T-helper 17 cell (primary cell): ENCODE measurements around the gene CDK7. TPM values are rescaled to one million over a fixed set of nuclear protein-coding genes. Genes with fewer than 3 reads are reported as not detected.

Source experiments
- ATAC-seq: fragments of 150-1000 bp; cut with Tn5 transposase; 2 replicates; pipeline ENCODE4 v1.10.0; 2021; ENCODE audit warnings: mild to moderate bottlenecking, moderate library complexity
- DNase-seq, 3 donors: peaks; one replicate each; pipeline versions ENCODE4 v3.0.0 to v3.0.0-alpha.2; 2020 to 2021
- H3K9me3 ChIP-seq: one replicate; pipeline ENCODE4 v1.7.0; 2013; ENCODE audit warnings: low read length, mild to moderate bottlenecking; ENCODE audit not compliant: control insufficient read depth, poor library complexity, severe bottlenecking
- H3K27ac Mint-ChIP-seq: one replicate; pipeline ENCODE4 v1.8.0; 2022; ENCODE audit warnings: mild to moderate bottlenecking, moderate library complexity, mixed read lengths
- H3K27me3 Mint-ChIP-seq: one replicate; pipeline ENCODE4 v1.8.0; 2022; ENCODE audit warnings: mixed read lengths
- H3K36me3 Mint-ChIP-seq: one replicate; pipeline ENCODE4 v1.8.0; 2022; ENCODE audit warnings: low read depth, mixed read lengths
- H3K4me1 Mint-ChIP-seq: one replicate; pipeline ENCODE4 v1.8.0; 2022; ENCODE audit warnings: mild to moderate bottlenecking, mixed read lengths
- H3K4me3 Mint-ChIP-seq: one replicate; pipeline ENCODE4 v1.8.0; 2022; ENCODE audit warnings: mild to moderate bottlenecking, moderate library complexity, mixed read lengths
- total RNA-seq, 4 donors: library from RNA in 2 of 4; stranded (reverse) in 2 of 4; gene quantifications; one replicate each; pipeline ENCODE4 v1.2.3 and lab custom pipeline; 2022 to 2026

The CDK7 gene
- total RNA-seq, 2 donors from 2014 or later = 28.3 to 35.4 TPM

DNA sequence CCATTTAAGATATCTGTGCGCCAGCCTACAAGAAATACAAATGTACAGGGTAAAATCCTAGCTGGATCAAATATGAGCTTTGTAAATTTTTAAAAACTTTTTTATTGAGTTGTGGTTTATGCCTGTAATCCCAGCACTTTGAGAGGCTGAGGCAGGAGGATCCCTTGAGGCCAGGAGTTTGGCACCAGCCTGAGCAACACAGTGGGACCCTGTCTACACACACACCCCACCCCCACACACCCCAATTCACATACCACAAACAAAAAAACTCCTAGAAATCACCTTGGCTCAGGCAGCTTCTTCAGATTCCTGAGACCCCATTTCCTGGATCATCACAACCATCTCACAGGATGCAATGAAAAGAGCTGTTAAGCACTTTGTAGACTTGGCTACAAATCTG, 46.4 kb downstream of the CDK7 start:
- no peaks in the 10 kb centered on the region for H3K9me3 ChIP-seq
- H3K36me3 Mint-ChIP-seq = peaks cover 3% of the 10 kb centered on the region
- no peaks in the 10 kb centered on the region for H3K4me1 Mint-ChIP-seq
- no peak for DNase-seq
- no peak overlapping the region for H3K27ac Mint-ChIP-seq
- H3K27me3 Mint-ChIP-seq = no peaks in the 10 kb centered on the region
- ATAC-seq = no peak
- no peak overlapping the region for H3K4me3 Mint-ChIP-seq

DNA sequence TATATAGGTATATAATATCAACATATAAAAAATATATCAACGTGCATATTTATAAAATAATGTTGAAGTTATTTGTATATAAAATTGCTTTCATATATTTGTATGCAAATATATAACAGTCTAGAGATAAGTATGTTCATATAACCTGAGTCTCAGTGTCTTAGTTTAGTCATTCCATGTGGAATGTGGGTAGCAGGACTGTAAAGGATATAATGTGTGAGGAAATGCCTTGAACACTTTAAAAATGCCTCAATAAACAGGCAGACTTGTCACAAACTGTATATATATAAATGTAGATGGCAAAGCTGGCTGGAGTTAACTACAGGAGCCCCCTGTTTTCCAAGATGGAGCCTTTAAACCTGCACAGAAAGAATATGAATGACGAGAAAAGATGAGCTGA, 49.5 kb downstream of the CDK7 start:
- no peak overlapping the region for H3K4me3 Mint-ChIP-seq
- DNase-seq (no peak), ATAC-seq (no peak)
- no peaks in the 10 kb centered on the region for H3K9me3 ChIP-seq
- no peaks in the 10 kb centered on the region for H3K27me3 Mint-ChIP-seq
- no peak overlapping the region for H3K27ac Mint-ChIP-seq
- peaks cover 2% of the 10 kb centered on the region for H3K4me1 Mint-ChIP-seq
- H3K36me3 Mint-ChIP-seq = peaks cover 3% of the 10 kb centered on the region

GRCh38 chr5:69285448-69286116, 50.9 kb downstream of the CDK7 start:
- Mint-ChIP-seq H3K27me3 (no peaks in the 10 kb centered on the region), H3K4me3 (no peak overlapping the region), H3K36me3 (peaks cover 3% of the 10 kb centered on the region), H3K27ac (no peak overlapping the region), H3K4me1 (peaks cover 2% of the 10 kb centered on the region)
- no peak for DNase-seq
- no peak for ATAC-seq
- H3K9me3 ChIP-seq = no peaks in the 10 kb centered on the region

GRCh38 chr5:69288069-69288468, 53.4 kb downstream of the CDK7 start:
- ATAC-seq (no peak), DNase-seq (no peak)
- Mint-ChIP-seq H3K27ac (no peak overlapping the region), H3K4me3 (no peak overlapping the region), H3K36me3 (peaks cover 7% of the 10 kb centered on the region), H3K4me1 (peaks cover 2% of the 10 kb centered on the region), H3K27me3 (no peaks in the 10 kb centered on the region)
- no peaks in the 10 kb centered on the region for H3K9me3 ChIP-seq

DNA sequence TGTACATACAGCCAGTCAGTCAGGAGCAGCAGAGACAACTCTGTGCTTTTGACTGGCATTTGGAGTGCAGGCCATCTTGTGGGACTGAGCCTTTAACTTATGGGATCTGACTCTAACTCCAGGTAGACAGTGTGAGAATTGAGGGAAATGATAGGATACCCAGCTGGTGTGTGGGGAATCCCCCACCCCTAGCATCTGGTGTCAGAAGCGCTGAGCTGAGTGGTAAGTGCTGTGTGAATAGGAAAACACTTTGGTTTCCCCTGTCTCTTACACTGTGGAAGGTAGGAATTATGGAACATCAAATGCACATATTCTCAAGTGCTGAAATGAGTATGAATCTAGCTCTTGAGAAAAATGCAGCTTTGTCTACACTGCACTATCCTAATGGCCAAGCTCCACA, 54.0 kb downstream of the CDK7 start:
- peaks cover 2% of the 10 kb centered on the region for H3K4me1 Mint-ChIP-seq
- H3K27me3 Mint-ChIP-seq = no peaks in the 10 kb centered on the region
- no peak overlapping the region for H3K4me3 Mint-ChIP-seq
- H3K9me3 ChIP-seq = no peaks in the 10 kb centered on the region
- ATAC-seq (no peak), DNase-seq (no peak)
- H3K36me3 Mint-ChIP-seq = peaks cover 7% of the 10 kb centered on the region
- no peak overlapping the region for H3K27ac Mint-ChIP-seq

DNA sequence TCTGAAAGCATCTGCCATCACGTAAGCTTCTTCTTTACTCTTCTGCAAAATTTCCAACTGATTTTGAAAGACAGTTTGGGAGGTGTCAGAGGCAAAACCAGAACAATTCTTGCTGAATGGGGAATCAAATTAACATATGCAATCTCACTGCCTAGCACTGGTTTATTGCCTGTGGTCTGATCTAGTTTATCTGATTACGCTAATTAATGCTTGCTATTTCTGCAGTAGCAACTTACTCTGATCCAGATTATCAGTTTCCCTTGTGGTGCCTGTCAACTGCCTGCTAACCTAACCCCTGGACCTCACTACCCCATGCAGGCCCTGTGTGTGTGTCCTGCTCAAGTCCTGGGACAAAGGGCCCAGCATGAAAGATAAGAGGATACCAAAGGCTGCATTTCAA, 57.6 kb downstream of the CDK7 start:
- no peak overlapping the region for H3K4me3 Mint-ChIP-seq

DNA sequence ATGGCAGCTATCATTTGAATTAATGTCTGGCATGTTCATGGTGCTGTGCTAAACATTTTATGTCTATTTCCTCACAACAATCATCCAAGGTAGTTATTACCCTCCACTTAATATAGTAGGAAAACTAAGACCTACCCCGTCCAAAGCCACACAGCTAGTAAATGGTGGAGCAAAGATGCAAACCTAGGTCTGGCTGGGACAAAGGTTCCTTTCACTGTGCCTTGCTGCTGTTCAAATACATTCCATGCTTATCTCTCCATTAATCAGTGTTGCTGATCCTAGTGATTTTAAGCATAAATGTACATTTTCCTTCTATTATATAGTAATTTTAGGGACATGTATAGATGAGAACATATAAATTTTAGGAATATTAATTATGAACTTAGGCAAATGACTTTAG, 59.2 kb downstream of the CDK7 start:
- DNase-seq = no peak
- no peaks in the 10 kb centered on the region for H3K9me3 ChIP-seq
- no peaks in the 10 kb centered on the region for H3K4me1 Mint-ChIP-seq
- H3K27me3 Mint-ChIP-seq = no peaks in the 10 kb centered on the region
- no peak overlapping the region for H3K27ac Mint-ChIP-seq
- ATAC-seq = no peak
- H3K36me3 Mint-ChIP-seq = peaks cover 4% of the 10 kb centered on the region
- no peak overlapping the region for H3K4me3 Mint-ChIP-seq

More for the DNA sequence above, 57.6 kb downstream of the CDK7 start:
- ATAC-seq = no peak
- Mint-ChIP-seq H3K4me1 (peaks cover 2% of the 10 kb centered on the region), H3K27me3 (no peaks in the 10 kb centered on the region), H3K36me3 (peaks cover 4% of the 10 kb centered on the region), H3K27ac (no peak overlapping the region)
- no peak for DNase-seq
- no peaks in the 10 kb centered on the region for H3K9me3 ChIP-seq

GRCh38 chr5:69295088-69295754, 60.5 kb downstream of the CDK7 start:
- no peaks in the 10 kb centered on the region for H3K9me3 ChIP-seq
- Mint-ChIP-seq H3K36me3 (peaks cover 4% of the 10 kb centered on the region), H3K4me3 (no peak overlapping the region), H3K27ac (no peak overlapping the region), H3K27me3 (no peaks in the 10 kb centered on the region), H3K4me1 (no peaks in the 10 kb centered on the region)
- no peak for ATAC-seq
- no peak for DNase-seq

DNA sequence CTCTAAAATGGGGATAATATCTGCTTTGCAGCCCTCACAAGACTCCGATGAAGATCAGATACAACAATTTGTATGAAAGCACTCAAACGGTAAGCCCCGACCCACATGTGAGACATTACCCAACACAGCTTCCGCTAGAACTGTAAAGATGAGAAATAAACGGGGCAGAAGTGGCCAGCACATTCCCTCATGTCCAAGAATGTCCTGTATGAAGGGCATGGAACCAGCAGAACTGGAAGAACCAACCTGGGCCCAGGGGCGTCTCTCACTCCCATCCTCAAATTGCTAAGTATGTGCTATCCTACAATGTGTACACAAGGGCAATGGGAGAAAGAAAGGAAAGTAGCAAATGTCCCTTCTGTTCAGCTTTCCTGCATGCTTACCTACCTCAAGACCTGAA, 64.9 kb downstream of the CDK7 start:
- no peaks in the 10 kb centered on the region for H3K4me1 Mint-ChIP-seq
- H3K9me3 ChIP-seq = no peaks in the 10 kb centered on the region
- H3K36me3 Mint-ChIP-seq = no peaks in the 10 kb centered on the region
- H3K4me3 Mint-ChIP-seq = no peak overlapping the region
- H3K27me3 Mint-ChIP-seq = no peaks in the 10 kb centered on the region
- DNase-seq (no peak), ATAC-seq (no peak)
- H3K27ac Mint-ChIP-seq = no peak overlapping the region

GRCh38 chr5:69300537-69301203, 66.0 kb downstream of the CDK7 start:
- H3K36me3 Mint-ChIP-seq = no peaks in the 10 kb centered on the region

GRCh38 chr5:69305512-69305911, 70.8 kb downstream of the CDK7 start:
- peaks cover 2% of the 10 kb centered on the region for H3K36me3 Mint-ChIP-seq

More at GRCh38 chr5:69300537-69301203, 66.0 kb downstream of the CDK7 start:
- ATAC-seq (no peak), DNase-seq (no peak)
- Mint-ChIP-seq H3K27me3 (no peaks in the 10 kb centered on the region), H3K27ac (no peak overlapping the region), H3K4me3 (no peak overlapping the region), H3K4me1 (no peaks in the 10 kb centered on the region)
- no peaks in the 10 kb centered on the region for H3K9me3 ChIP-seq

DNA sequence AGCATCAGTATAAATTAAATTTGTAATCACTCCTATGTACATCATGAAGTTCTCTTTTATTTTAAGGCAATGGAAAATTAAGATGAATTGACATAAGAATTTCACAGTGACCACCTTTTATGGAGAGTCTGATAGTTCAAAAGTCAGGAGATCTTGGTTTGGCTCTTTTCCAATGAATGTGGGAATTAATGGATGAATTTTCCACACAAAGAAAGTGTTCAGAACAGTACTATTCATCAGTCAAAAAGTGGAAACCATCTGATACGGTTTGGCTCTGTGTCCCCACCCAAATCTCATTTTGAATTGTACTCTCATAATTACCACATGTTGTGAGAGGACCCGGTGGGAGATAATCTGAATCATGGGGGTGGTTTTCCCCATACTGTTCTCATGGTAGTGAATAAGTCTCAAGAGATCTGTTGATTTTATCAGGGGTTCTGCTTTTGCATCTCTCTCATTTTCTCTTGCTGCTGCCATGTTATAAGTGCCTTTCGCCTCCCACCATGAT, 73.4 kb downstream of the CDK7 start:
- Mint-ChIP-seq H3K4me1 (no peaks in the 10 kb centered on the region), H3K4me3 (no peak overlapping the region), H3K27me3 (no peaks in the 10 kb centered on the region), H3K27ac (no peak overlapping the region), H3K36me3 (peaks cover 2% of the 10 kb centered on the region)
- ATAC-seq (no peak), DNase-seq (no peak)
- H3K9me3 ChIP-seq = no peaks in the 10 kb centered on the region

More at GRCh38 chr5:69305512-69305911, 70.8 kb downstream of the CDK7 start:
- no peak overlapping the region for H3K4me3 Mint-ChIP-seq
- no peaks in the 10 kb centered on the region for H3K9me3 ChIP-seq
- DNase-seq (no peak), ATAC-seq (no peak)
- no peaks in the 10 kb centered on the region for H3K27me3 Mint-ChIP-seq
- H3K4me1 Mint-ChIP-seq = no peaks in the 10 kb centered on the region
- no peak overlapping the region for H3K27ac Mint-ChIP-seq

- Mint-ChIP-seq H3K27me3 (no peaks in the 10 kb centered on the region), H3K36me3 (peaks cover 2% of the 10 kb centered on the region), H3K4me1 (no peaks in the 10 kb centered on the region), H3K4me3 (no peak overlapping the region), H3K27ac (no peak overlapping the region)
- H3K9me3 ChIP-seq = no peaks in the 10 kb centered on the region
- no peak for DNase-seq
- ATAC-seq = no peak
These were observed 74.7 kb downstream of the CDK7 start for GRCh38 chr5:69309380-69309779.
